Body of pancreas (tissue), 4 donors: Measurements from ENCODE around the gene PPP1R9B.

Experiments used
- POLR2A ChIP-seq, 3 donors: fragments of 450-650 bp; IDR thresholded peaks; one replicate each; pipeline ENCODE4 v1.6.1; 2016; ENCODE audit warnings: antibody characterized with exemption in 3 of 3, mild to moderate bottlenecking in 2 of 3
- TF ChIP-seq, protein P1 (sequence below), 7 experiments: fragments of 450-650 bp in 4 of 7; fragments of 200-600 bp in 3 of 7; sonication (generic) in 3 of 7; IDR thresholded peaks; one replicate each; pipeline ENCODE4 v1.5.1; 2016 to 2019; ENCODE audit warnings: antibody characterized with exemption in 7 of 7

GRCh38 chr17:50194140-50194933, 43.9 kb upstream of the PPP1R9B start:
- TF ChIP-seq, protein P1, sequence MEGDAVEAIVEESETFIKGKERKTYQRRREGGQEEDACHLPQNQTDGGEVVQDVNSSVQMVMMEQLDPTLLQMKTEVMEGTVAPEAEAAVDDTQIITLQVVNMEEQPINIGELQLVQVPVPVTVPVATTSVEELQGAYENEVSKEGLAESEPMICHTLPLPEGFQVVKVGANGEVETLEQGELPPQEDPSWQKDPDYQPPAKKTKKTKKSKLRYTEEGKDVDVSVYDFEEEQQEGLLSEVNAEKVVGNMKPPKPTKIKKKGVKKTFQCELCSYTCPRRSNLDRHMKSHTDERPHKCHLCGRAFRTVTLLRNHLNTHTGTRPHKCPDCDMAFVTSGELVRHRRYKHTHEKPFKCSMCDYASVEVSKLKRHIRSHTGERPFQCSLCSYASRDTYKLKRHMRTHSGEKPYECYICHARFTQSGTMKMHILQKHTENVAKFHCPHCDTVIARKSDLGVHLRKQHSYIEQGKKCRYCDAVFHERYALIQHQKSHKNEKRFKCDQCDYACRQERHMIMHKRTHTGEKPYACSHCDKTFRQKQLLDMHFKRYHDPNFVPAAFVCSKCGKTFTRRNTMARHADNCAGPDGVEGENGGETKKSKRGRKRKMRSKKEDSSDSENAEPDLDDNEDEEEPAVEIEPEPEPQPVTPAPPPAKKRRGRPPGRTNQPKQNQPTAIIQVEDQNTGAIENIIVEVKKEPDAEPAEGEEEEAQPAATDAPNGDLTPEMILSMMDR (IDR thresholded peaks at IDR 0.05): no peak
- TF ChIP-seq POLR2A (IDR thresholded peaks at IDR 0.05): no peak
